GM12801 (cell line): ENCODE results near the gene CAMK1D.

ENCODE experiments used
- TF ChIP-seq, protein P1 (sequence below): IDR thresholded peaks from one replicate; pipeline ENCODE4 v1.5.1; 2011; ENCODE audit warnings: control low read depth; ENCODE audit not compliant: insufficient read length; ENCODE audit errors: extremely low read depth

Gene CAMK1D

DNA sequence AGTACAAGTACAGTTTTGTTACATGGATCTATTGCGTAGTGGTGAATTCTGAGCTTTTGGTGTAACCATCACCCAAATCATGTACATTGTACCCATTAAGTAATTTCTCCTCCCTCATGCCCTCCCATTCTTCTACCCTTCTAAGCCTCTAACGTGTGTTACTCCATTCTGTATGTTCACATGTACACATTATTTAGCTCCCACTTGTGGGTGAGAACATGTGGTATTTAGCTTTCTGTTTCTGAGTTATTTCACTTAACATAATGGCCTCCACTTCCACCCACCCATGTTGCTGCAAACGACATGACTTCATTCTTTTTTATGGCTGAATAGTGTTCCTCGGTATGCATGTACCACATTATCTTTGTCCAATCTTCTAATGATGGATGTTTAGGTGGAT lies 251.3 kb downstream of the CAMK1D start:
- TF ChIP-seq, protein P1, sequence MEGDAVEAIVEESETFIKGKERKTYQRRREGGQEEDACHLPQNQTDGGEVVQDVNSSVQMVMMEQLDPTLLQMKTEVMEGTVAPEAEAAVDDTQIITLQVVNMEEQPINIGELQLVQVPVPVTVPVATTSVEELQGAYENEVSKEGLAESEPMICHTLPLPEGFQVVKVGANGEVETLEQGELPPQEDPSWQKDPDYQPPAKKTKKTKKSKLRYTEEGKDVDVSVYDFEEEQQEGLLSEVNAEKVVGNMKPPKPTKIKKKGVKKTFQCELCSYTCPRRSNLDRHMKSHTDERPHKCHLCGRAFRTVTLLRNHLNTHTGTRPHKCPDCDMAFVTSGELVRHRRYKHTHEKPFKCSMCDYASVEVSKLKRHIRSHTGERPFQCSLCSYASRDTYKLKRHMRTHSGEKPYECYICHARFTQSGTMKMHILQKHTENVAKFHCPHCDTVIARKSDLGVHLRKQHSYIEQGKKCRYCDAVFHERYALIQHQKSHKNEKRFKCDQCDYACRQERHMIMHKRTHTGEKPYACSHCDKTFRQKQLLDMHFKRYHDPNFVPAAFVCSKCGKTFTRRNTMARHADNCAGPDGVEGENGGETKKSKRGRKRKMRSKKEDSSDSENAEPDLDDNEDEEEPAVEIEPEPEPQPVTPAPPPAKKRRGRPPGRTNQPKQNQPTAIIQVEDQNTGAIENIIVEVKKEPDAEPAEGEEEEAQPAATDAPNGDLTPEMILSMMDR: no peak

DNA sequence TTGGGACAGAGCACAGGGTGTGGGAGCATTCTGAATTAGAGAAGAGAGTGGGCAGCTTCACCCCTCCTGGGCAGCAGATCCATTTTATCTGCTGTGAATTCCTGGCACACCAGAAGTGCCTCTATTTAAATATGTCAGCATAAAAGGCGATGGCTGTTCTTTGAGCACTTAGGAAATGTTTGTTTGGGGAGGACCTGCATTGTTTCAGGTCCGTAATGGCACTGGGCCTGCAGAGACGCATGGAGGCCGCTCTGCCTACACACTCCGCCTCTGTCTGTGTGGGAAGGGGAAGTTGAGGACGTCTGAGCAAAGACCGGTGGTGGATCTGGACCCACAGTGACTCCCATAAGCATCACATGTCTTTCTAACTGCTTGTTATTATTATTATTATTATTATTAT lies 253.2 kb downstream of the CAMK1D start:
- TF ChIP-seq, protein P1: no peak

GRCh38 chr10:12603766-12604470 lies 254.6 kb downstream of the CAMK1D start:
- TF ChIP-seq, protein P1: no peak

DNA sequence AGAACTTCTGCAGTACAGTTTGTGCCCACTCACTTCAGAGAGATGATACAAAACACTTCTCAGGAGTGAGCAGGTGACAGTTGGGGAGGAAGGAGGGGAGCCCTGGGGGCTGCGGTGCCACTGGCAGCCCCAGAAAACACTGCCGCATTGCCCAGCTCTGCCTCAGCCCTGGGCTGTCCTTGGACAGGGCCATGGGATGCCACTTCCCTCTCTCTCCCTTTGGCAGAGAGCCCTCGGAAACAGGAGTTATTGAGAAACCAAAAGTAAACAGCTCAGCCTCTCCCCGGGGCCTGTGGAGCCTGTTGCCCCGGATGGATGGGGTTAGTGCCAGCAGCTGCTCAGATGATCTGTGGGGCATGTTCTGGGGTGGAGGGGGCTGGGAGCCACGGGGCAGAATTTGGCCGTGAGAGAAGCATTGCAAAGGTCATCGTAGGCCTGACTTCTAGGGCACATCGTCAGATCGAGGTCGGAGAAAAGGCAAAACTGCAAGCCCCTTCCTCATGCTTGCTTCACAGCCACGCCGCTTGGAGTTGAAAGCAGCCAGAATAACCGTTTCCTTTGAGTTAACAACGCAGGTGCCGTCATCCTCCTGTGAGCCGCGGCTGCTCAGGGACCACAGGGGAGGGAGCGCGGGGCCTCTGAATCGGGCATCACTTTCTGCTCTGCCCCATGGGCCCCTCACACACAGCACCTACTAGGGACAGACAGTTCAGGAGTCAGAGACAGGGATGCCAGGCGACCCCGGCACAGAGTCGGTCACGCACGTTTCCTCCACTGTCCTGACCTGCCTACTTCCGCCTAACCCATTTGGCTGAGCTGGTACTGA lies 256.4 kb downstream of the CAMK1D start:
- TF ChIP-seq, protein P1: no peak

DNA sequence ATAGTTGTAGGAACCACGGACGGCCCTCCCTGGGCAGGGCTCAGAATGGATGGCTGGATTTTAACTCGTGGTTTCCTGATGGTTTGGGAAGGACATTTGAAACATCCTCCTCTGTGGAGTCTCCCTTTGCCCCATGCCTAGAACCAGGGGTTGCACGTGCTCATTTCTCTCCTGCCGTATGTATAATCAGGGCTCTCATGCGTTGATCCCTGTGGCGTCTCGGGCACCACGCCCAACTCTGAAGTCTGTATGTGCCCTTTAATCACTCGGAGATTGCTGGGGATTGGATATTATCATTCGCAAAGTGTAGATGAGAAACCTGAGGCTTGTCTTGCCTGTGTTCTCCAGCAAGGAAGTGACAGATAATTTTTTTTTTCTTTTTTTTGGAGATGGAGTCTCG lies 257.1 kb downstream of the CAMK1D start:
- TF ChIP-seq, protein P1: no peak

DNA sequence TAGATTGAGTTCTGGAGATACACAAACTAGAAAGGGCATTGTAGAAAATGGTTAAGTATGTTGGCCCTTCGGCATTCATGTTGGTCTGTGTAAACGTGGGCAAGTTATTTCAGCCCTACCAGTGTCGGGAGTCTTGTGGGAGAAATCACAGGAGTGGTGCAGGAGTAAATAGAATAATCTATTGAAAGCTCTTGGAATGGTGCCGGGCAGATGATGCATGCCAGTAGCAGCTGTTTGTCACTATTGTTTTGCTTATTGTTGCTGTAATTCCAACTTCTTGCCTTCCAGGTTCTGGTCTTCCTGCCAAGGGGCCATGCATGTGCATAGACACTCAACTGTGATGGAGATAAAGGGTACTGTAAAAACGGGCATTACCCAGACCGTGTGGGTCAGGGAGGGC lies 259.4 kb downstream of the CAMK1D start:
- TF ChIP-seq, protein P1: no peak

DNA sequence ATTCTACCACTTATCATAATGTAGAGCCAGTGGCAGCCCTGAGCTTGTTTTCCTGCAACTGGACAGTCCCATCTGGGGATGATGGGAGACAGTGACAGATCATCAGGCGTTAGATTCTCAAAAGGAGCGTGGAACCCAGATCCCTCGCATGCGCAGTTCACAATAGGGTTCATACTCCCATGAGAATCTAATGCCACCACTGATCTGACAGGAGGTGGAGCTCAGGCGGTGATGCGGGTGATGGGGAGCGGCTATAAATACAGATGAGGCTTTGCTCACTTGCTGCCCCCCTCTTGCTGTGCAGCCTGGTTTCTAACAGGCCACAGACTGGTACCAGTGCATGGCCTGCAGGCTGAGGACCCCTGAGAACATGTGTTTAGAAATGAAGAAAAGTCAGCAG lies 260.1 kb downstream of the CAMK1D start:
- TF ChIP-seq, protein P1: no peak
